Mucosa of stomach (tissue), 1 donor: ENCODE data around the gene LRCH3.
"Not testable (repeated sequence)": the region's sequence is repeated elsewhere in the genome, so short reads cannot be mapped to it uniquely, and the experiment has no call there.

Source experiments
- H3K27me3 ChIP-seq: one replicate; pipeline ENCODE4 v1.7.0; 2013; ENCODE audit warnings: mild to moderate bottlenecking, low read length; ENCODE audit not compliant: control insufficient read depth, insufficient read depth
- H3K36me3 ChIP-seq: one replicate; pipeline ENCODE4 v1.7.0; 2013; ENCODE audit warnings: low read length; ENCODE audit not compliant: control insufficient read depth, insufficient read depth
- H3K4me1 ChIP-seq: one replicate; pipeline ENCODE4 v1.7.0; 2013; ENCODE audit warnings: mild to moderate bottlenecking, low read length; ENCODE audit not compliant: control insufficient read depth, insufficient read depth
- H3K4me3 ChIP-seq: one replicate; pipeline ENCODE4 v1.7.0; 2013; ENCODE audit warnings: low read length
- H3K9ac ChIP-seq: one replicate; pipeline ENCODE4 v1.7.0; 2013; ENCODE audit warnings: mild to moderate bottlenecking, low read length, moderate library complexity
- H3K9me3 ChIP-seq: one replicate; pipeline ENCODE4 v1.7.0; 2013; ENCODE audit warnings: mild to moderate bottlenecking, low read length, moderate library complexity; ENCODE audit not compliant: control insufficient read depth
- donor health status: Pancreatic carcinoma.

Gene LRCH3

GRCh38 chr3:197927578-197927977, 136.5 kb downstream of the LRCH3 start:
- not testable (repeated sequence) for H3K36me3 ChIP-seq, H3K4me1 ChIP-seq

GRCh38 chr3:197936819-197937384, 145.8 kb downstream of the LRCH3 start:
- no peaks in the 10 kb centered on the region for H3K9me3 ChIP-seq
- no peaks in the 10 kb centered on the region for H3K36me3 ChIP-seq
- H3K4me3 ChIP-seq = no peak overlapping the region
- no peaks in the 10 kb centered on the region for H3K27me3 ChIP-seq
- no peak overlapping the region for H3K9ac ChIP-seq
- H3K4me1 ChIP-seq = no peaks in the 10 kb centered on the region

More at GRCh38 chr3:197927578-197927977, 136.5 kb downstream of the LRCH3 start:
- not testable (repeated sequence) for H3K4me3 ChIP-seq, H3K27me3 ChIP-seq, H3K9me3 ChIP-seq, H3K9ac ChIP-seq
